A673 (cell line): ENCODE results near the gene VAV3. TPM values are rescaled to one million over a fixed set of nuclear protein-coding genes. Genes with fewer than 3 reads are reported as not detected.

Experiments used
- BruUV-seq: library from RNA; stranded (reverse); fragments of 400-500 nt; replicated peaks from 2 replicates; lab custom pipeline; 2021; lab: Mats Ljungman, UMichigan
- CTCF ChIA-PET: fragments of 300-600 bp; sonication (Branson Sonifier 250); formaldehyde crosslinking; loops from one replicate; lab custom pipeline; 2022; ENCODE audit warnings: antibody characterized with exemption; lab: Charles Lee
- POLR2A ChIA-PET: fragments of 300-600 bp; sonication (Branson Sonifier 250); formaldehyde crosslinking; loops from one replicate; lab custom pipeline; 2022; ENCODE audit warnings: antibody characterized with exemption; ENCODE audit not compliant: low non-redundant PET; lab: Charles Lee
- DNase-seq: peaks from one replicate; pipeline ENCODE4 v3.0.0-alpha.2; 2015; ENCODE audit warnings: low spot score
- H3K27ac ChIP-seq: fragments of 200-600 bp; sonication (generic); 2 replicates; pipeline ENCODE4 v1.5.1; 2016; ENCODE audit warnings: mixed run types, low read depth, mild to moderate bottlenecking, mixed read lengths, antibody characterized with exemption, low read length; ENCODE audit not compliant: poor library complexity, severe bottlenecking
- H3K27me3 ChIP-seq: fragments of 200-600 bp; sonication (generic); replicated peaks from 2 replicates; pipeline ENCODE4 v1.6.1; 2017; ENCODE audit warnings: mixed run types, low read depth, mild to moderate bottlenecking, mixed read lengths, antibody characterized with exemption, low read length; ENCODE audit not compliant: insufficient read depth, poor library complexity
- H3K36me3 ChIP-seq: fragments of 200-600 bp; sonication (generic); 2 replicates; pipeline ENCODE4 v1.6.1; 2016; ENCODE audit warnings: mixed run types, mild to moderate bottlenecking, mixed read lengths, antibody characterized with exemption, low read length; ENCODE audit not compliant: insufficient read depth, poor library complexity, severe bottlenecking
- H3K4me1 ChIP-seq: fragments of 200-600 bp; sonication (generic); 2 replicates; pipeline ENCODE4 v1.6.1; 2017; ENCODE audit warnings: mixed run types, mild to moderate bottlenecking, mixed read lengths, antibody characterized with exemption, low read length; ENCODE audit not compliant: insufficient read depth, poor library complexity, severe bottlenecking
- H3K4me3 ChIP-seq: fragments of 200-600 bp; sonication (generic); 2 replicates; pipeline ENCODE4 v1.5.1; 2016; ENCODE audit warnings: low read depth, mixed run types, mild to moderate bottlenecking, mixed read lengths, low read length; ENCODE audit not compliant: poor library complexity, severe bottlenecking
- H3K9me3 ChIP-seq: fragments of 200-600 bp; sonication (generic); 2 replicates; pipeline ENCODE4 v1.6.1; 2016; ENCODE audit warnings: mixed run types, low read depth, mild to moderate bottlenecking, mixed read lengths, antibody characterized with exemption, low read length; ENCODE audit not compliant: poor library complexity, severe bottlenecking
- EZH2 ChIP-seq: fragments of 200-600 bp; sonication (generic); IDR thresholded peaks from 2 replicates; pipeline ENCODE4 v1.6.1; 2017; ENCODE audit warnings: borderline replicate concordance, low read depth, mild to moderate bottlenecking, mixed read lengths, antibody characterized with exemption, low read length; ENCODE audit not compliant: poor library complexity, severe bottlenecking
- intact Hi-C: fragments of 100-400 bp; cut with micrococcal nuclease; formaldehyde crosslinking; loops from one replicate; pipeline ENCODE4 v1.10.0; 2022; ENCODE audit not compliant: unreplicated experiment
- total RNA-seq: library from RNA; stranded (reverse); gene quantifications from 2 replicates; pipeline ENCODE4 v1.2.3, GENCODE V29; 2021
- TF ChIP-seq, protein P1 (sequence below): fragments of 300-800, 200-600 bp; sonication (generic); conservative IDR thresholded peaks from 2 replicates; pipeline ENCODE4 v1.5.1; 2017; ENCODE audit warnings: low read depth, mild to moderate bottlenecking, antibody characterized with exemption, low read length, moderate library complexity, mixed read lengths

Gene VAV3
- total RNA-seq, 1 experiment from 2014 or later, result 0.30 TPM

DNA sequence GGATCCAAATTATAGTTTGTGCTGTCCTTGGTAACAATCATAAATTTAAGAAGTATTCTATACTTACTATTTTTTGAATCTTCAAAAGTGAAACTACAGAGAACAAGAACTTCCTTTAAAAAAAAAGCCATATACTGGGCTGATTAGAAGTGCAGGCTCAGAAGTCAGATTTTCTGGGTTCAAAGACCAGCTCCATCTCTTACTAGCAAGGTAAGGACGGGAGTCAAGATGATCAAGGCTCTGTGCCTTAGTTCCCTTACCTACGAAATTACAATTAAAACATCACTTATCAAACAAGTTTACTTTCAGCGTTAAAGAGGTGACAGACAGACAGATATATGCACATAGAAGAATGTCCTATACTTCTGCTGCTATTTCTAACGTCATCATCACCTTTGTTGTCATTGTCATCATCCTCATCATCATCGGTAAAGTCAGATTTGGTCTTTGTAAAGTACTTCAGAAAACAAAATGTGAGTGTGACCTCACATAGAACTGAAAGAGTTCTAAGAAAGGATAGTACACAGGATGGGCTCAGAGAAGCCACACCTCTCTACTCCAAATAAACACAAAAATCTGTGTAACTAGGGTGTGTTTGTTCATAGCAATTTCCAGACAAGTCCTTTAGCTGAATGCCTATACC lies 178.7 kb downstream of the VAV3 start:
- no peaks in the 10 kb centered on the region for H3K4me1 ChIP-seq
- no peak overlapping the region for H3K4me3 ChIP-seq
- H3K9me3 ChIP-seq, result no peaks in the 10 kb centered on the region
- intact Hi-C loops, result loop anchor here (10.0 kb wide), 2 partner anchors 178 to 858 kb away; partner anchors contain the start of gene VAV3
- no peak for DNase-seq
- H3K36me3 ChIP-seq, result no peaks in the 10 kb centered on the region
- no peak overlapping the region for H3K27ac ChIP-seq
- ChIA-PET CTCF (no interaction called here), POLR2A (no interaction called here)
- TF ChIP-seq, protein P1, sequence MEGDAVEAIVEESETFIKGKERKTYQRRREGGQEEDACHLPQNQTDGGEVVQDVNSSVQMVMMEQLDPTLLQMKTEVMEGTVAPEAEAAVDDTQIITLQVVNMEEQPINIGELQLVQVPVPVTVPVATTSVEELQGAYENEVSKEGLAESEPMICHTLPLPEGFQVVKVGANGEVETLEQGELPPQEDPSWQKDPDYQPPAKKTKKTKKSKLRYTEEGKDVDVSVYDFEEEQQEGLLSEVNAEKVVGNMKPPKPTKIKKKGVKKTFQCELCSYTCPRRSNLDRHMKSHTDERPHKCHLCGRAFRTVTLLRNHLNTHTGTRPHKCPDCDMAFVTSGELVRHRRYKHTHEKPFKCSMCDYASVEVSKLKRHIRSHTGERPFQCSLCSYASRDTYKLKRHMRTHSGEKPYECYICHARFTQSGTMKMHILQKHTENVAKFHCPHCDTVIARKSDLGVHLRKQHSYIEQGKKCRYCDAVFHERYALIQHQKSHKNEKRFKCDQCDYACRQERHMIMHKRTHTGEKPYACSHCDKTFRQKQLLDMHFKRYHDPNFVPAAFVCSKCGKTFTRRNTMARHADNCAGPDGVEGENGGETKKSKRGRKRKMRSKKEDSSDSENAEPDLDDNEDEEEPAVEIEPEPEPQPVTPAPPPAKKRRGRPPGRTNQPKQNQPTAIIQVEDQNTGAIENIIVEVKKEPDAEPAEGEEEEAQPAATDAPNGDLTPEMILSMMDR, result no peak
- no peak for TF ChIP-seq EZH2
- no TSS peak for BruUV-seq
- H3K27me3 ChIP-seq, result no peaks in the 10 kb centered on the region

DNA sequence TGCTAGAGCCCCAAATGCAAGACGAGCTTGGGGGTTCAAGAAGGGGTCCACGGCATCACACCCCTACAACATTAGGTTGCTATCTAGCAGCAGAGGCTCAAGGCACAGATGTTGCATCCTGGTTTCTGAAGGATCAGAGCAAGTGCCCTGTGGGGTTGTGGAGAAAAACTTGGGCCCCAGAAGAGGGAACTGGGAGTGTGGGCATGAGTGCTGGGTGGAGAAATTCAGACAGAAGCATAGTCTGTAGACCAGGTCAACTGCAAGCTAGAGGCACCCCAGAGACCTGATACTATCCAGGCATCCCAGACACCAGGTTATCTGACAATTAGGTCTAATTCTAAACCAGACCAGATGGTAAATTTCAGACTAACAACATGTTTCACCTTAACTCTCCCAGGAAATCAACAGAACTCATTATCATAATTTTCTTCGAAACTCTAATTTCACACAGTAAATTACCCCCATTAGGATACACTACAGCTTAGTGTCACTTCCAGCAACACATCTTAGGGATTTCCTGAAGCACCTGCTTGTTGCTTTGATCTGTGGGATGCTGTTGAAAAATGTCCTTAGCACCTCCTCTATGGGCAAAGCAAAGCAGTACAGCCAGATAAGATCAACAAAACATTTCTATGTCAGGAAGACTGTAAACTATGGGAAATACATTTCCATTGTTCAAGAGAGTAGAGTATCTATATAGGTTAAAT lies 179.3 kb downstream of the VAV3 start:
- no peak overlapping the region for H3K4me3 ChIP-seq
- DNase-seq, result no peak
- H3K27me3 ChIP-seq, result no peaks in the 10 kb centered on the region
- ChIA-PET POLR2A (no interaction called here), CTCF (no interaction called here)
- no peak overlapping the region for H3K27ac ChIP-seq
- no TSS peak for BruUV-seq
- H3K36me3 ChIP-seq, result no peaks in the 10 kb centered on the region
- intact Hi-C loops, result loop anchor here (10.0 kb wide), 2 partner anchors 179 to 859 kb away; partner anchors contain the start of gene VAV3
- no peak for TF ChIP-seq EZH2
- TF ChIP-seq, protein P1, result no peak
- H3K9me3 ChIP-seq, result no peaks in the 10 kb centered on the region
- no peaks in the 10 kb centered on the region for H3K4me1 ChIP-seq

DNA sequence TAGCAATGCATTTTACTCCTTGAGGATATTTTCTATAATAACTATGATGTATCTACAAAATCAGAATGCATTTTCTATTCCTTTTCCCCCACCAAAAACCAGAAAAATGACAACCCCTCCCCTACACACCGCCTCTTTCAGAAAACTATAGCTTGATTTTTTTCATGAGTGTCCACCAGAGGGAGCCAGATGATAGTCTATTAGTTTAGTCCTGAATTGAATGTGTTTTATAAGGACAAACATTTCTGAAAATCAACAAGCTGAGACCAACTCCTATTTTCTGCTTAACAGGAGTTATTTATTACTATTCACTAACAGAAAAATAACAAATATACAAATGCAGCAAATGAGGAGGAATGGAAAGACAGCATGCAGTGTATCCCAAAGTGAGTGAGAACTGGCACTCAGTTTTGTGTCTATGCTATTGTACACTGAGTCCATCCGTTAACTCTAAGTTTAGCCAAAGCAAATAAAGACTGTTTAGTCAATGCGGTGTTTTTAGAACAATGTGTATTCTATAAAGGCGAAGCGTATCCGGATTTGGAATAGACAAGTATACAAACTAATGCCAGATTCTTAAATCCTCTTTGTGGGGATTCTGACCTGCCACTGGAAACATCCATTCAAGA lies 182.6 kb downstream of the VAV3 start:
- Histone ChIP-seq H3K4me3 (no peak overlapping the region), H3K4me1 (no peaks in the 10 kb centered on the region), H3K27ac (no peak overlapping the region), H3K36me3 (no peaks in the 10 kb centered on the region), H3K27me3 (no peaks in the 10 kb centered on the region), H3K9me3 (no peaks in the 10 kb centered on the region)
- CTCF ChIA-PET, result interaction anchor here (0.5 to 1.6 kb wide), 11 partner anchors 14 to 418 kb away, joined by 3 to 48 read pairs (median 3); no protein-coding TSS in a partner anchor
- peak; percentile 73 for DNase-seq
- POLR2A ChIA-PET, result interaction anchor here (1.0 kb wide), 1 partner anchor 343 kb away, joined by 4 read pairs; no protein-coding TSS in a partner anchor
- BruUV-seq, result no TSS peak
- intact Hi-C loops, result loop anchor here (1.0 to 10.0 kb wide), 3 partner anchors 182 to 862 kb away; partner anchors contain the start of gene VAV3
- no peak for TF ChIP-seq EZH2
- TF ChIP-seq, protein P1, result peak; percentile 80
